Liver (tissue), 3 donors: ENCODE measurements around the gene PREPL.

Source experiments
- CTCF ChIP-seq: fragments of 150-350 bp; IDR thresholded peaks from 2 replicates; pipeline ENCODE4 v1.5.1; 2017; ENCODE audit warnings: improper control_type of control experiment, low read depth, low read length; ENCODE audit not compliant: missing input control
- EGR1 ChIP-seq, 2 donors: IDR thresholded peaks; 2 replicates each; pipeline ENCODE4 v1.6.1; 2016 to 2018; ENCODE audit warnings: antibody characterized with exemption in 2 of 2, low read depth in 2 of 2
- NR2F2 ChIP-seq: IDR thresholded peaks from 2 replicates; pipeline ENCODE4 v1.6.1; 2016; ENCODE audit warnings: antibody characterized with exemption
- RXRA ChIP-seq, 2 donors: IDR thresholded peaks; 2 replicates each; pipeline ENCODE4 v1.6.1; 2017 to 2018; ENCODE audit warnings: antibody characterized with exemption in 2 of 2, mild to moderate bottlenecking in 1 of 2
- YY1 ChIP-seq: IDR thresholded peaks from 2 replicates; pipeline ENCODE4 v1.6.1; 2016; ENCODE audit warnings: antibody characterized with exemption, mild to moderate bottlenecking
- TF ChIP-seq, protein P1 (sequence below): IDR thresholded peaks from 2 replicates; pipeline ENCODE4 v1.6.1; 2016; ENCODE audit warnings: antibody characterized with exemption
- TF ChIP-seq, protein P2 (sequence below): IDR thresholded peaks from 2 replicates; pipeline ENCODE4 v1.6.1; 2016; ENCODE audit warnings: antibody characterized with exemption, mild to moderate bottlenecking
- donor health status: healthy.
- donor health status: healthy.

DNA sequence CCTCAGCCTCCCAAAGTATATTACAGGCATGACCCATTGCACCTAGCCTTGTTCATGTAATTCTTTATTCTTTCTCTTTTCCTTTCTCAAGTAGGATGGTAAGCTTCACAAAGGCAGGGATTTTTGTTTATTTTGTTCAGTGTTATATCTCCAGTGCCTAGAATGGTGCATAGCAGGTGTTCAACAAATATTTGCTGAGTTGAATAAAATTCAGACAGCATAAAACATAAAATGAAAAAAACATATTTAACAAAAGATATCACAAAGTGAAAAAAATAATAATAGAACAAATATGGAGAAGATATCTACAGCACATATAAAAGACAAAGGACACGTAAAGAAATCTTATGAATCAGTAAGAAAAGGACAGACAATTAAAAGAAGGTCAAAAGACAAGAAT is 8.8 kb downstream of the PREPL start:
- TF ChIP-seq CTCF: no peak
- TF ChIP-seq RXRA (IDR thresholded peaks at IDR 0.05): no peak
- TF ChIP-seq, protein P1, sequence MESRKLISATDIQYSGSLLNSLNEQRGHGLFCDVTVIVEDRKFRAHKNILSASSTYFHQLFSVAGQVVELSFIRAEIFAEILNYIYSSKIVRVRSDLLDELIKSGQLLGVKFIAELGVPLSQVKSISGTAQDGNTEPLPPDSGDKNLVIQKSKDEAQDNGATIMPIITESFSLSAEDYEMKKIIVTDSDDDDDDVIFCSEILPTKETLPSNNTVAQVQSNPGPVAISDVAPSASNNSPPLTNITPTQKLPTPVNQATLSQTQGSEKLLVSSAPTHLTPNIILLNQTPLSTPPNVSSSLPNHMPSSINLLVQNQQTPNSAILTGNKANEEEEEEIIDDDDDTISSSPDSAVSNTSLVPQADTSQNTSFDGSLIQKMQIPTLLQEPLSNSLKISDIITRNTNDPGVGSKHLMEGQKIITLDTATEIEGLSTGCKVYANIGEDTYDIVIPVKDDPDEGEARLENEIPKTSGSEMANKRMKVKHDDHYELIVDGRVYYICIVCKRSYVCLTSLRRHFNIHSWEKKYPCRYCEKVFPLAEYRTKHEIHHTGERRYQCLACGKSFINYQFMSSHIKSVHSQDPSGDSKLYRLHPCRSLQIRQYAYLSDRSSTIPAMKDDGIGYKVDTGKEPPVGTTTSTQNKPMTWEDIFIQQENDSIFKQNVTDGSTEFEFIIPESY: no peak
- TF ChIP-seq, protein P2, sequence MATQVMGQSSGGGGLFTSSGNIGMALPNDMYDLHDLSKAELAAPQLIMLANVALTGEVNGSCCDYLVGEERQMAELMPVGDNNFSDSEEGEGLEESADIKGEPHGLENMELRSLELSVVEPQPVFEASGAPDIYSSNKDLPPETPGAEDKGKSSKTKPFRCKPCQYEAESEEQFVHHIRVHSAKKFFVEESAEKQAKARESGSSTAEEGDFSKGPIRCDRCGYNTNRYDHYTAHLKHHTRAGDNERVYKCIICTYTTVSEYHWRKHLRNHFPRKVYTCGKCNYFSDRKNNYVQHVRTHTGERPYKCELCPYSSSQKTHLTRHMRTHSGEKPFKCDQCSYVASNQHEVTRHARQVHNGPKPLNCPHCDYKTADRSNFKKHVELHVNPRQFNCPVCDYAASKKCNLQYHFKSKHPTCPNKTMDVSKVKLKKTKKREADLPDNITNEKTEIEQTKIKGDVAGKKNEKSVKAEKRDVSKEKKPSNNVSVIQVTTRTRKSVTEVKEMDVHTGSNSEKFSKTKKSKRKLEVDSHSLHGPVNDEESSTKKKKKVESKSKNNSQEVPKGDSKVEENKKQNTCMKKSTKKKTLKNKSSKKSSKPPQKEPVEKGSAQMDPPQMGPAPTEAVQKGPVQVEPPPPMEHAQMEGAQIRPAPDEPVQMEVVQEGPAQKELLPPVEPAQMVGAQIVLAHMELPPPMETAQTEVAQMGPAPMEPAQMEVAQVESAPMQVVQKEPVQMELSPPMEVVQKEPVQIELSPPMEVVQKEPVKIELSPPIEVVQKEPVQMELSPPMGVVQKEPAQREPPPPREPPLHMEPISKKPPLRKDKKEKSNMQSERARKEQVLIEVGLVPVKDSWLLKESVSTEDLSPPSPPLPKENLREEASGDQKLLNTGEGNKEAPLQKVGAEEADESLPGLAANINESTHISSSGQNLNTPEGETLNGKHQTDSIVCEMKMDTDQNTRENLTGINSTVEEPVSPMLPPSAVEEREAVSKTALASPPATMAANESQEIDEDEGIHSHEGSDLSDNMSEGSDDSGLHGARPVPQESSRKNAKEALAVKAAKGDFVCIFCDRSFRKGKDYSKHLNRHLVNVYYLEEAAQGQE: no peak
- no peak for TF ChIP-seq EGR1 (IDR thresholded peaks at IDR 0.05; ENCODE audit: low read depth in 2 of 2)
- TF ChIP-seq YY1: no peak
- no peak for TF ChIP-seq NR2F2
